Tongue (tissue), 2 donors: Measurements from ENCODE around the gene ATP4B. TPM values are rescaled to one million over a fixed set of nuclear protein-coding genes. Genes with fewer than 3 reads are reported as not detected.

Source experiments
- DNase-seq: peaks from one replicate; pipeline ENCODE4 v3.0.0-alpha.2; 2015
- total RNA-seq: library from RNA; depleted of rRNA; stranded (reverse); fragments of >200 nt; gene quantifications from one replicate; pipeline ENCODE4 v1.2.3, GENCODE V29; 2014

ATP4B gene
- total RNA-seq, 1 donor from 2014 or later, result not detected

DNA sequence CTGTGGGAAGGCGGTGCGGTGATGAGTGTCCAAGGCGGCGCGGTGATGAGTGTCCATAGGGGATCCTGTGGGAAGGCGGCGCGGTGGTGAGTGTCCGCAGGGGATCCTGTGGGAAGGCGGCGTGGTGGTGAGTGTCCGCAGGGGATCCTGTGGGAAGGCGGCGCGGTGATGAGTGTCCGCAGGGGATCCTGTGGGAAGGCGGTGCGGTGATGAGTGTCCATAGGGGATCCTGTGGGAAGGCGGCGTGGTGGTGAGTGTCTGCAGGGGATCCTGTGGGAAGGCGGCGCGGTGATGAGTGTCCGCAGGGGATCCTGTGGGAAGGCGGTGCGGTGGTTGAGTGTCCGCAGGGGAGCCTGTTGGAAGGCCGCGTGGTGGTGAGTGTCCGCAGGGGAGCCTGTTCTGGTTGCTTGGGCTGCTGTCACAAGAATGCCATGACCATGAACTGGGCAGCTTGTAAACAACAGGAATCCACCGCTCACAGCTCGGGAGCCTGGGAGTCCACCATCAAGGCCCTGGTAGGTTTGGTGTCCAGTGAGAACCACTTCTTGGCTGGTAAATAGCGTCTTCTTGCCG lies 52.0 kb downstream of the ATP4B start:
- no peak for DNase-seq

DNA sequence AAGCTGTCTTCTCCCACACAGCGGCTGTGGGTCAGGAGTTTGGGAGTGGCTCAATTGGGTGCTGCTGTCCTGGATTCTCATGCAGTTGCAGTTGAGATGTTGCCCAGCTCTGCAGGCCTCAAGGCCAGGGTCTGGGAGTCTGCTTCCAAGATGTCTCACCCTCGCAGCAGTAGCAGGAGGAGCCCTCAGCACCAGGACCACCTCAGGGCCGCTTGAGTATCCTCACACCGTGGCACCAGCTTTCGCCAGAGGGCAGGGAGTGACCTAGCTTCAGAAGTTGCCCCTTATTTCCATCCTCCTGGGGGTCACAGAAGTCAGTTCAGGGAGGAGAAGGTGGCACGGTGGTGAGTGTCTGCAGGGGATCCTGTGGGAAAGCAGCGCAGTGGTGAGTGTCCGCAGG lies 52.5 kb downstream of the ATP4B start:
- no peak for DNase-seq

DNA sequence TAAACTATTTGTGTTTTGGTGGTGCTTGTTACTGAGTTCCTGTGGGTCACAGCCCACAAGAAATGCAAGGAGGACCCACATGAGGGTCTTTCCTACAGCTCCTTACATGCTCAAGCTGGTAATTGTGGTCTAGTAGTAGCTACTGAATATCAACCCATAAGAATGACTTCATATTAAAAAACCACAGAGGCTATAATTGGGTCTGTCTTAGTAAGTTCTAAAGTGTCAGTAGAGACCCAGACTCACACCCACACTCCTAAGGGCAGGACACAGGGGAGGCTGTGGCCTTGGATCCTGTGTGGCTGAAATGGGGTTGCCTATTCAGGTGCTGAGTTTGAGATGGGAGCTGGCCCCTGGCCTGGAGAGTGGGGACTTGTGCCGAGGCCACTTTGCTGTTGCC lies 53.8 kb downstream of the ATP4B start:
- DNase-seq, result no peak

DNA sequence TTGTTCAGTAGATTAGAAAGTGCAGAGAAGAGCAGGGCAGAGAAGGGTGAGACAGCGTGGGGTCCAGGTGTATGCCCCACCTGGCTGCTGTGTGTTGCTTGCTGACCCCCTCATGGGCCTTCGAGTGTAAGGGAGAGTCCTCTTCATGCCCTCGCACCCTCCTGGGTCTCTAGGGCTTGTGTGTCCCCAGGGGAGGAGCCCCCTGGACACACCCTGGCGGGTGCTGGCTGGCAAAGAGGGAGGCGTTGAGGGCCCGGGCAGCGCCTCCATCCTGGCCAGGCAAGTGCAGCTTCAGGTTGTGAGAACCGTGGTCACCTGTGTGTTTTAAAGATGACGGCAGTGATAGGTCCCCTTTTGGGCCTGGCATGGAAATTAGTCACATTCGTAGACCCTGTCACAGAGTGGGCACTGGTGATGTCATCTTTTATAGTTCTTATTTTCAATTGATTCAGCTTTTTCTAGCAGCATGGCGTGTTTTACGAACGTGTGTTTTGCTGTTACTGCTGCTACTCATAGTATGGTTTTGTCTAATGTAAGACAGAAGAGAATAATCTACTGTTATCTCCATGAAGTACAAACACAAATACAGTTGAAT lies 54.8 kb downstream of the ATP4B start:
- DNase-seq, result no peak

DNA sequence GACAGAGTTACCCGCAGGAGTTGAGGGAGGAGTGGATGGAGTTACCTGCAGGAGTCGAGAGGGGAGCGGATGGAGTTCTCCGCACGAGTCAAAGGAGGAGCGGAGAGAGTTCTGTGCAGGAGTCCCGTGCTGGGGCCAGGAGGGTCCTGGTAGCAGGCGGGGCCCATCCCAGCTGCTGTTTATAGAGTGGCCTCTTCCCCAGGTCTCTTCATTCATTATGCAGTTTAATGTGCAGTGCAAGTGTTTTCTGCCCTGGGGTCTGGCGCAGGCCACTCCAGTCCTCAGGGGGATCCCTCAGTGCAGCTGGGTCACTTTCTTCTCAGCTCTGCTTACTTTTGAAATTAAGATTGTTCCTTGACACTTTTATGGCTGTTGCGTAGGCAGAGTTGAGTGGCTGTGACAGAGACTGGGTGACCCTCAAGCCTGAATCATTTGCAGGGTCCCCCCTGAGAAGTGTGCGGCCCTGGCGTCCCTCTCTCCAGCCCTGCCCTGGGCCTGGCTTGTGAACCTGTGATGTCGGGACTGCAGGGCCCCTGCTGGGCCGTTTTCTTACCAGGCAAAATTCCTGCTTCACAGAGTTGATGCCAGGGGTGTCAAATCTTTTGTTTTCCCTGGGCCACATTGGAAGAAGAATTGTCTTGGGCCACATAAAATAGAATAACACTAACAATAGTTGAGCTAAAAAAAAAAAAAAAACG lies 55.6 kb downstream of the ATP4B start:
- DNase-seq, result no peak

DNA sequence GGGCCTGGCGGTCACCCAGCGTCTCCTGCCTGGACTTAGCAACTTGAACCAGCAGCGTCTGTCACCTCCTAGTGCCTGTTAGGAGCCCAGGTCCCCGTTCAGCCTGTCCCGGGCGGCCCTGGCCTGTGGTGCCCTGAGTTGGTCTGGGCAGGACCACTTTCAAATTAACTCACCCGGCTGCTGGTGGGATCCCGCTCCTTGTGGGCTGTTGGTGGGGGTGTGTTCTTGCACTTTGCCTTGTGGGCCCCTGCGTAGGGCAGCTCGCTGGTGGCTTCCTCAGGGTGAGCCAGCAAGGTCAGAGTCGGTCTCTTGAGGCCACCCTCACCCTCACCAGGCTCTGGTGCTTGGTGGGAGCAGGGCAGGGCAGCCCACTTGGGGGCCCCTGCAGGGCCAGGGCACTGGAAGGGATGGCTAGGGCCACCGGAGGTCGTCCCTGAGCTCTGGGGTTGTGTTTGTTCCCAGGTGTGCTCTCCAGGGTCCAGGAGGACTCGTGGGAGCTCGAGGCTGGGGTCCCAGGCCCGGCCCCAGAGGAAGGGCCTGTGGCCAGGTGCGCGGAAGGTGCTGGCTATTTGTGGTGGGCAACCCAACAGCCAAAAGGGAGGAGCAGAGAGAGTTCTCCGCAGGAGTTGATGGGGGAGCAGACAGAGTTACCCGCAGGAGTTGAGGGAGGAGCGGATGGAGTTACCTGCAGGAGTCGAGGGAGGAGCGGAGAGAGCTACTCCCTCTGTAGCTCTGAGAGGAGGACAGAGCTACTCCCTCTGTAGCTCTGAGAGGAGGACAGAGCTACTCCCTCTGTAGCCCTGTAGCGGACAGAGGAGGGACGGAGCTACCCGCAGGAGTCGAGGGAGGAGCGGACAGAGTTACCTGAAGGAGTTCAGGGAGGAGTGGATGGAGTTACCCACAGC lies 56.6 kb downstream of the ATP4B start:
- DNase-seq, result no peak

DNA sequence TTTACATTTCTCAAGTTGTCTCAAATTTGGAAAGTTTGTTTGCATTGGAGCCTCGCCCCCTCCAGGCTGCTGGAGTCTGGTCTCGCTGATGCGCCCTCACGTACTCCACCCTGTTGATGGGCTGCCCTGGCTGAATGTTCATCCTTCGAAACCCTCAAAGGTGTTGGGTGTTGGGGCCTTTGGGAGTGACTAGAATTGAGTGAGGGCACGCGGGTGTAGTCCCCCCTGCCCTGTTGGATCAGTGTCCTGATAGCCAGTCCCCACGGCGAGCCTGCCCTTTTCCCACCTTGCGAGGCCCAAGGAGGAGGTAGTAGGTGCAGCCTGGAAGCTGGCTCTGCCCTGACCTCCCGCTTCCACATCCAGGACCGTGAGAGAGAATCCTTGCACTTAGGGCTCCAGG lies 58.6 kb downstream of the ATP4B start:
- no peak for DNase-seq

Other genes with a start within 250 kb of the ATP4B start
- 130 TPM for gene ADPRHL1, start 204.7 kb downstream of the ATP4B start, total RNA-seq
- gene DCUN1D2, start 167.5 kb downstream of the ATP4B start, total RNA-seq, result 24.8 TPM
- 60.5 TPM for gene TFDP1, start 73.4 kb downstream of the ATP4B start, total RNA-seq
- gene GRK1, start 9.0 kb upstream of the ATP4B start, total RNA-seq, result not detected
- gene TMEM255B, start 101.0 kb upstream of the ATP4B start, total RNA-seq, result 2.7 TPM
- gene GAS6, start 205.9 kb upstream of the ATP4B start, total RNA-seq, result 85.8 TPM